H1 (cell line): ENCODE results near the gene DEUP1.

ENCODE experiments used
- EZH2 ChIP-seq: fragments of 200-600 bp; sonication (generic); IDR thresholded peaks from 2 replicates; pipeline ENCODE4 v1.7.1; 2012; ENCODE audit warnings: low read depth, mild to moderate bottlenecking, moderate library complexity, low read length, inconsistent platforms; ENCODE audit not compliant: severe bottlenecking
- POLR2A ChIP-seq, 2 experiments: IDR thresholded peaks; 1 replicate in 1 of 2; 2 replicates in 1 of 2; pipeline ENCODE4 v1.6.1; 2011; ENCODE audit warnings: low read depth in 2 of 2, low read length in 2 of 2, mild to moderate bottlenecking in 2 of 2; ENCODE audit errors: control extremely low read depth in 1 of 2
- RNF2 ChIP-seq: fragments of 200-900, 300-1000 bp; sonication (generic); IDR thresholded peaks from 2 replicates; pipeline ENCODE4 v1.7.1; 2016; ENCODE audit warnings: borderline replicate concordance, low read depth, mild to moderate bottlenecking, antibody characterized with exemption, low read length; ENCODE audit not compliant: poor library complexity, severe bottlenecking; ENCODE audit errors: missing control alignments
- SP1 ChIP-seq: IDR thresholded peaks from 2 replicates; pipeline ENCODE4 v1.6.1; 2011; ENCODE audit warnings: low read depth, low read length
- TF ChIP-seq, protein P1 (sequence below), 3 experiments: IDR thresholded peaks; 1 replicate in 2 of 3; 2 replicates in 1 of 3; pipeline versions ENCODE4 v1.5.1 to v1.6.1; 2011; ENCODE audit warnings: low read length in 3 of 3, mild to moderate bottlenecking in 3 of 3, inconsistent platforms in 2 of 3, low read depth in 1 of 3, moderate library complexity in 1 of 3; ENCODE audit not compliant: insufficient read depth in 1 of 3; ENCODE audit errors: control extremely low read depth in 1 of 3

DNA sequence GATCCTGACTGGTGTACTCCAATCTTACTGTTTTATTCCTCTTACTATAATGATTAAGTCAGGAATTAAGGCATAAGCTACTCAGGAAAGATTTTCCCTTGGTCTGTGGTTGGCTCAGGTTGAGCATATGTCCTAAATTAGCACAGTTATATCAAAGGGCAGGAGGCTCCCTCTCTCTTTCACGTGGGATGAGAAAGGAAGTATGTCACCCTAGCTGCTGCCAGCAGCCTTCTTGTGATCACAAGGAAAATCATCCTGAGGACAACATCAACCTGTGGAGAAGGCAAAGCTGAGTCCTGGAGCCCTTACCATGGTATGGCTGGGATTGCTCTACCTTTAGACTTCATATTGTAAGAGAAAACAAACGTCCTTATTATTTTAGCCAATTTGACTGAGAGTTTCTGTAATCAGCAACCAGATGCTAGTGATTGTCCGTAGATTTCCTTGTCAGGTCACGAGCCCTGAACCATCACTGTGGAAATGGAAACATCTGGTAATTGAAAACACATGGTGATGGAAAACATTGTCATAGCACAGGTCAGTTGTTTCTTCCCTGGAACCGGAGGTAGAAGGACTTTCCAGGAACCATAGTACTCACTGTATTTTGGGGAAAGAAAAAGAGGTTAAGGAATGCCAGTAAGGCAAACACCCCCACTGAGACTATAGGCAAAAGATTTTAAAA lies 40.6 kb upstream of the DEUP1 start:
- TF ChIP-seq RNF2, result no peak
- no peak for TF ChIP-seq EZH2
- TF ChIP-seq POLR2A (IDR thresholded peaks at IDR 0.05; ENCODE audit: control extremely low read depth in 1 of 2, low read depth in 2 of 2, low read length in 2 of 2), result no peak
- TF ChIP-seq, protein P1, sequence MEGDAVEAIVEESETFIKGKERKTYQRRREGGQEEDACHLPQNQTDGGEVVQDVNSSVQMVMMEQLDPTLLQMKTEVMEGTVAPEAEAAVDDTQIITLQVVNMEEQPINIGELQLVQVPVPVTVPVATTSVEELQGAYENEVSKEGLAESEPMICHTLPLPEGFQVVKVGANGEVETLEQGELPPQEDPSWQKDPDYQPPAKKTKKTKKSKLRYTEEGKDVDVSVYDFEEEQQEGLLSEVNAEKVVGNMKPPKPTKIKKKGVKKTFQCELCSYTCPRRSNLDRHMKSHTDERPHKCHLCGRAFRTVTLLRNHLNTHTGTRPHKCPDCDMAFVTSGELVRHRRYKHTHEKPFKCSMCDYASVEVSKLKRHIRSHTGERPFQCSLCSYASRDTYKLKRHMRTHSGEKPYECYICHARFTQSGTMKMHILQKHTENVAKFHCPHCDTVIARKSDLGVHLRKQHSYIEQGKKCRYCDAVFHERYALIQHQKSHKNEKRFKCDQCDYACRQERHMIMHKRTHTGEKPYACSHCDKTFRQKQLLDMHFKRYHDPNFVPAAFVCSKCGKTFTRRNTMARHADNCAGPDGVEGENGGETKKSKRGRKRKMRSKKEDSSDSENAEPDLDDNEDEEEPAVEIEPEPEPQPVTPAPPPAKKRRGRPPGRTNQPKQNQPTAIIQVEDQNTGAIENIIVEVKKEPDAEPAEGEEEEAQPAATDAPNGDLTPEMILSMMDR (IDR thresholded peaks at IDR 0.05; ENCODE audit: control extremely low read depth in 1 of 3, insufficient read depth in 1 of 3, low read depth in 1 of 3, low read length in 3 of 3), result no peak
- no peak for TF ChIP-seq SP1
